DLD1 (cell line): ENCODE measurements around the gene VTA1.
"Not testable (repeated sequence)": the region's sequence is repeated elsewhere in the genome, so short reads cannot be mapped to it uniquely, and the experiment has no call there.

Experiments
- in situ Hi-C: cut with HindIII; loops from 2 replicates; pipeline ENCODE4 v1.10.0; 2017; ENCODE audit warnings: low sequenced_read_pairs

Gene VTA1

GRCh38 chr6:142222022-142222421 lies 75.0 kb downstream of the VTA1 start:
- in situ Hi-C loops: no loop called here

- in situ Hi-C loops: no loop called here
These were observed 76.9 kb downstream of the VTA1 start for GRCh38 chr6:142223938-142224337.

GRCh38 chr6:142225115-142225514 lies 78.1 kb downstream of the VTA1 start:
- in situ Hi-C loops: no loop called here

- in situ Hi-C loops: no loop called here
These were observed 78.5 kb downstream of the VTA1 start for GRCh38 chr6:142225552-142225951.

- in situ Hi-C loops: no loop called here
These were observed 79.7 kb downstream of the VTA1 start for GRCh38 chr6:142226731-142227130.

GRCh38 chr6:142229518-142230270 lies 82.6 kb downstream of the VTA1 start:
- in situ Hi-C loops: not testable (repeated sequence)

GRCh38 chr6:142232206-142233044 lies 85.4 kb downstream of the VTA1 start:
- in situ Hi-C loops: not testable (repeated sequence)

GRCh38 chr6:142233945-142234682 lies 87.1 kb downstream of the VTA1 start:
- in situ Hi-C loops: no loop called here

- in situ Hi-C loops: no loop called here
These were observed 88.2 kb downstream of the VTA1 start for GRCh38 chr6:142235272-142235671.

- in situ Hi-C loops: no loop called here
These were observed 88.7 kb downstream of the VTA1 start for GRCh38 chr6:142235791-142236190.

- in situ Hi-C loops: no loop called here
These were observed 89.6 kb downstream of the VTA1 start for GRCh38 chr6:142236691-142237090.

- in situ Hi-C loops: no loop called here
These were observed 91.8 kb downstream of the VTA1 start for GRCh38 chr6:142238881-142239280.

- in situ Hi-C loops: no loop called here
These were observed 93.1 kb downstream of the VTA1 start for GRCh38 chr6:142240179-142240578.

GRCh38 chr6:142241061-142241460 lies 94.0 kb downstream of the VTA1 start:
- in situ Hi-C loops: no loop called here

GRCh38 chr6:142242269-142242668 lies 95.2 kb downstream of the VTA1 start:
- in situ Hi-C loops: no loop called here

- in situ Hi-C loops: no loop called here
These were observed 99.9 kb downstream of the VTA1 start for GRCh38 chr6:142246960-142247359.

- in situ Hi-C loops: no loop called here
These were observed 102.2 kb downstream of the VTA1 start for GRCh38 chr6:142249266-142249665.

- in situ Hi-C loops: no loop called here
These were observed 104.9 kb downstream of the VTA1 start for GRCh38 chr6:142251930-142252445.

- in situ Hi-C loops: no loop called here
These were observed 107.5 kb downstream of the VTA1 start for GRCh38 chr6:142254513-142254912.

GRCh38 chr6:142255785-142256184 lies 108.7 kb downstream of the VTA1 start:
- in situ Hi-C loops: no loop called here

GRCh38 chr6:142258305-142258704 lies 111.2 kb downstream of the VTA1 start:
- in situ Hi-C loops: no loop called here
